ENCODE data around the gene URI1.

GRCh38 chr19:29983568-29983967, 41.5 kb downstream of the URI1 start:
- TF ChIP-seq CTCF (IDR thresholded peaks at IDR 0.05) (no peak), POLR2A (IDR thresholded peaks at IDR 0.05) (no peak)

Data from body of pancreas (tissue), 4 donors.